Measurements from ENCODE around the gene DDAH1. TPM values are rescaled to one million over a fixed set of nuclear protein-coding genes. Genes with fewer than 3 reads are reported as not detected.

Gene DDAH1
- total RNA-seq, 1 experiment from 2014 or later = 22.8 TPM

- H3K4me3 Mint-ChIP-seq = no peak overlapping the region
- ChIA-PET CTCF (no interaction called here), POLR2A (no interaction called here)
- H3K9me3 Mint-ChIP-seq = peaks cover 23% of the 10 kb centered on the region
- no peak for TF ChIP-seq RELA (CRISPR knock-in tag; IDR thresholded peaks at IDR 0.05; ENCODE audit: borderline replicate concordance)
- TF ChIP-seq TEAD1 (CRISPR knock-in tag; IDR thresholded peaks at IDR 0.05) = no peak
- no peak for TF ChIP-seq ATF1 (CRISPR knock-in tag; IDR thresholded peaks at IDR 0.05)
- TF ChIP-seq CBFB (CRISPR knock-in tag; IDR thresholded peaks at IDR 0.05; ENCODE audit: low read depth) = no peak
- TF ChIP-seq E2F1 (CRISPR knock-in tag; IDR thresholded peaks at IDR 0.05) = no peak
- no peak for TF ChIP-seq ARID4B (CRISPR knock-in tag; IDR thresholded peaks at IDR 0.05; ENCODE audit: borderline replicate concordance)
- peaks cover 5% of the 10 kb centered on the region for H3K4me1 Mint-ChIP-seq
- peaks cover 7% of the 10 kb centered on the region for H3K27me3 Mint-ChIP-seq (ENCODE audit: low read depth)
- no peak overlapping the region for H3K27ac Mint-ChIP-seq
- peaks cover 9% of the 10 kb centered on the region for H3K36me3 Mint-ChIP-seq
- no peak for DNase-seq (ENCODE audit: low spot score)
- no peak for ATAC-seq
Measured at GRCh38 chr1:85501355-85501898, 36.5 kb upstream of the DDAH1 start.

GRCh38 chr1:85496941-85497582 lies 32.1 kb upstream of the DDAH1 start:
- ATAC-seq (no peak), DNase-seq (ENCODE audit: low spot score) (no peak)
- ChIA-PET POLR2A (no interaction called here), CTCF (no interaction called here)
- H3K4me1 Mint-ChIP-seq = no peaks in the 10 kb centered on the region
- H3K27ac Mint-ChIP-seq = no peak overlapping the region
- peaks cover 9% of the 10 kb centered on the region for H3K36me3 Mint-ChIP-seq
- H3K4me3 Mint-ChIP-seq = no peak overlapping the region
- H3K27me3 Mint-ChIP-seq (ENCODE audit: low read depth) = peaks cover 4% of the 10 kb centered on the region
- peaks cover 17% of the 10 kb centered on the region for H3K9me3 Mint-ChIP-seq
- TF ChIP-seq CTCF (IDR thresholded peaks at IDR 0.05) (no peak), NR2C2 (CRISPR knock-in tag; IDR thresholded peaks at IDR 0.05) (no peak), STAT6 (CRISPR knock-in tag; conservative IDR thresholded peaks at IDR 0.05; ENCODE audit: low read depth) (no peak), ARID4B (CRISPR knock-in tag; IDR thresholded peaks at IDR 0.05; ENCODE audit: borderline replicate concordance) (no peak), GTF2I (CRISPR knock-in tag; conservative IDR thresholded peaks at IDR 0.05) (no peak), ZNF317 (CRISPR knock-in tag; IDR thresholded peaks at IDR 0.05; ENCODE audit: borderline replicate concordance, low read depth) (no peak), ZNF263 (CRISPR knock-in tag; IDR thresholded peaks at IDR 0.05; ENCODE audit: low read depth) (no peak), E2F1 (CRISPR knock-in tag; IDR thresholded peaks at IDR 0.05) (no peak), EMX1 (CRISPR knock-in tag; IDR thresholded peaks at IDR 0.05) (no peak), HMGXB4 (CRISPR knock-in tag; IDR thresholded peaks at IDR 0.05) (no peak), CREM (CRISPR knock-in tag; IDR thresholded peaks at IDR 0.05) (no peak)

All from WTC11 (cell line).